ENCODE results near the gene TLX2. TPM values are rescaled to one million over a fixed set of nuclear protein-coding genes. Genes with fewer than 3 reads are reported as not detected.
"Not testable (repeated sequence)": the region's sequence is repeated elsewhere in the genome, so short reads cannot be mapped to it uniquely, and the experiment has no call there.

TLX2 gene
- total RNA-seq: not detected

DNA sequence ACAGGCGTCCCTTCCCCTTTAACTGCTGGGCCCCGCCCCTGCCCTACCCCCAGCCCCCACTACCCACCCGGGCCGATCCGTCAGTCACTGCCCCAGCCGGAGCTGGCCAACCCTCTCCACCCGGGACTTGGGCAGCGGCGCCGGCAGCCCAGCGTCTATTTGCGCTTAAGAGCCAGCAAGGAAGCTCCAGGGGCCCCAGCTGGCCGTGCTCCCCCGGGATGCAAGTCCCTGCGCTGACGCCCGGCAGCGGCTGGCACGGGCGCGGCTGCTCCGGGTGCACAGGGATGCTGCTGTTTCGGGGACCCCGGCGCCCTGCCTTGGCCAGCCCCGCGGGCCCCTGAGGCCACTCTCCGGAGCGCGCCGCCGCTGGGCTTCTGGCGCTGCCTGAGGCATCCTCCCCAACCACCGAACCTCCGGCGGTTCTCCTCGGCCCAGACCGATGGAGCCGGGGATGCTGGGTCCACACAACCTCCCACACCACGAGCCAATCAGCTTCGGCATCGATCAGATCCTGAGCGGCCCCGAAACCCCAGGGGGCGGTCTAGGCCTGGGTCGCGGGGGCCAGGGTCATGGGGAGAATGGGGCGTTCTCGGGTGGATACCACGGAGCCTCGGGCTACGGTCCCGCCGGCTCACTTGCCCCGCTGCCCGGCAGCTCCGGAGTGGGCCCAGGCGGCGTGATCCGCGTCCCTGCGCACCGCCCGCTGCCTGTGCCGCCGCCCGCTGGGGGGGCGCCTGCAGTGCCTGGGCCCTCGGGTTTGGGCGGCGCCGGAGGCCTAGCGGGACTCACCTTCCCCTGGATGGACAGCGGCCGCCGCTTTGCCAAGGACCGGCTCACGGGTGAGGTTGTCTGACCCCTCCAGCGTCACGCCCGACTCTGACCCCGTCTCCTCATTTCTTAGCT lies at the start of gene TLX2:
Gene TLX2 (plus strand): TSS at position 83 of the 903 bp plus-strand sequence. CDS start 357 bp downstream, at position 440.
- intact Hi-C loops (cut with DNase I): no loop called here
- DNase-seq (ENCODE audit: low spot score) (no peak), ATAC-seq (no peak)

DNA sequence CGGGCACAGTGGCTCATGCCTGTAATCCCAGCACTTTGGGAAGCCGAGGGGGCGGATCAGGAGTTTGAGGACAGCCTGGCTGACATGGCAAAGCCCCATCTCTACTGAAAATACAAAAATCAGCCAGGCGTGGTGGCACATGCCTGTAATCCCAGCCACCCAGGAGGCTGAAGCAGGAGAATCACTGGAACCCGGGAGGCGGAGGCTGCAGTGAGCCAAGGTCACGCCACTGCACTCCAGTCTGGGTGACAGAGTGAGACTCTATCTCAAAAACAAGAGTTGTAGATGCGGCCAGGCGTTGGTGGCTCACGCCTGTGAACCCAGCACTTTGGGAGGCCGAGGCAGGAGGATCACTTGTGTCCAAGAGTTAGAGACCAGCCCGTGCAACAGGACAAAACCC lies 43.5 kb upstream of the TLX2 start:
- ATAC-seq; DNase-seq (ENCODE audit: low spot score); intact Hi-C loops (cut with DNase I): not testable (repeated sequence)

GRCh38 chr2:74471332-74472065 lies 42.8 kb upstream of the TLX2 start:
- intact Hi-C loops (cut with DNase I): no loop called here
- DNase-seq (ENCODE audit: low spot score) (no peak), ATAC-seq (no peak)

GRCh38 chr2:74472086-74472944 lies 41.9 kb upstream of the TLX2 start, which contains the start of gene MRPL53:
Gene MRPL53, minus strand, starts transcription at chr2:74472680. Its CDS starts 20 bp downstream, at chr2:74472660.
- ATAC-seq (peak; percentile 97), DNase-seq (ENCODE audit: low spot score) (peak; percentile 98)
- intact Hi-C loops (cut with DNase I): no loop called here

- intact Hi-C loops (cut with DNase I): no loop called here
- ATAC-seq (peak; percentile 5), DNase-seq (ENCODE audit: low spot score) (no peak)
Observed at GRCh38 chr2:74472945-74473258, 41.3 kb upstream of the TLX2 start.

- intact Hi-C loops (cut with DNase I): no loop called here
- DNase-seq (ENCODE audit: low spot score) (no peak), ATAC-seq (no peak)
Observed at GRCh38 chr2:74474481-74474880, 39.8 kb upstream of the TLX2 start.

DNA sequence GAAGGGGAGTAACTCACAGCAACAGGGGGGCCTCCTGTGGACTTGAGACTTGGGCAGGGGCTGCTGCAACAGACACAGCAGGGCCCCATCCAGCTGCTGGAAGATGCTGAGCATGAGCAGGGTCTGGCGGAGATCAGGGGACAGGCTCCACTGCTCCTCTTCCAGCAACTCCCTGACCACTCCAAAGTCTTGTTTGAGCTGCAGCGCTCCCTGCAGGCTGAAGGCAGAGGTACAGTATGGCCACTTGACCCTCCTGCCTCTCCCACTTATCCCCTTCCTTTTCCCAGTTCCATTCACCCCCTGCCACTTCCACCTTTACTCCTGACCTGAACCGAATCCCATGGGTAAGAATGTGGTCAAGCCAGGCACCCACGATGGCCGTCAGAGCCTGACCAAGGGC lies 39.4 kb upstream of the TLX2 start:
- ATAC-seq (no peak), DNase-seq (ENCODE audit: low spot score) (no peak)
- intact Hi-C loops (cut with DNase I): no loop called here

- intact Hi-C loops (cut with DNase I): loop anchor here (5.0 kb wide), 1 partner anchor 106 kb away; no protein-coding TSS in a partner anchor
- DNase-seq (ENCODE audit: low spot score) (no peak), ATAC-seq (no peak)
Observed at GRCh38 chr2:74481431-74481830, 32.8 kb upstream of the TLX2 start.

GRCh38 chr2:74481961-74482800 lies 32.1 kb upstream of the TLX2 start:
- DNase-seq (ENCODE audit: low spot score) (no peak), ATAC-seq (peak; percentile 69)
- intact Hi-C loops (cut with DNase I): loop anchor here (5.0 kb wide), 1 partner anchor 105 kb away; no protein-coding TSS in a partner anchor

DNA sequence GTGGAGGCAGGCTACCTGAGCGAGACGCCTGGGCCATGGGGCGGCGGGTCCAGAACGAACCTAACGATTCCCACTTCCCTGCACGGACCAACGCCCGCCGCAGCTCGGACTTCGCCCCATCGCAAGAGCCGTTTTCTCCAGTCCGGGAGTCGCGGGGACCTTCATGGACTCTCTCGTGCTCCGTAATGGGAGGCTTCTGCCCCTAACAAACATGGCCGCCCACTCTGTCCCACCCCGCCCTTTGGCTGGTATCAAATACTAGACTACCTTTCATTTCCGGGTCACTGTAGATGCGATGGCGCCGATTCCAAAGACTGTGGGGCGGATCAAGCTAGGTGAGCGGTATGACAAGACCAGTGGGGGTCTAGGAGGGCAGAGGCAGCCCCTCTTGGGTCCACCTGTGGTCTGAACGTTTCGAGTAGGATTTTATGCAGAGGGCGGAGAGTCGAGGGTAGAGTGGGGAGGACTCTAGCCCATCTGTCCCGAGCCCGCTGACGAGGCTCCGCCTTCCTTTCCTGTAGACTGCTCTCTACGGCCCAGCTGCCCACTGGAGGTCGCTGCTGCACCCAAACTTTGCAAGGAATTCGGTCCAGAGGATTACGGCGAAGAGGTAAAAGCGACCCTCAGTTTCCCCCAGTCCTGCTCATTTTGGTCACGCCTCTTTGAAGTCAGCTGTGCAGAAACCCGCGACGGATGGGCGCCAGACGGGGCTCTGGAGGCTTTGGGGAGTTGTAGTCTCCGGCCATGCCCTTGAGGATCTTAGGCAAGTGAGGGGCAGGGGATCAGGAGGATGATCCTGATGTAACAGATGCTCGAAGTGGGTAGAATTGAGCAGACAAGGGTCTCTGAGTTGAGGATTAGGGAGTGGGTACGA lies 31.2 kb upstream of the TLX2 start, which contains the start of the genes CCDC142 and TTC31:
Gene CCDC142 (minus strand): TSS at position 198 of the 874 bp plus-strand sequence. CDS start 161 bp downstream, at position 37.
Gene TTC31 (plus strand): TSS at position 281 of the 874 bp plus-strand sequence. CDS start 15 bp downstream, at position 296.
- DNase-seq (ENCODE audit: low spot score) (peak; percentile 97), ATAC-seq (peak; percentile 99)
- intact Hi-C loops (cut with DNase I): loop anchor here (5.0 kb wide), 1 partner anchor 104 kb away; no protein-coding TSS in a partner anchor

GRCh38 chr2:74483675-74484164 lies 30.5 kb upstream of the TLX2 start:
- not testable (repeated sequence) for DNase-seq (ENCODE audit: low spot score); ATAC-seq
- intact Hi-C loops (cut with DNase I): loop anchor here (5.0 kb wide), 1 partner anchor 104 kb away; no protein-coding TSS in a partner anchor

DNA sequence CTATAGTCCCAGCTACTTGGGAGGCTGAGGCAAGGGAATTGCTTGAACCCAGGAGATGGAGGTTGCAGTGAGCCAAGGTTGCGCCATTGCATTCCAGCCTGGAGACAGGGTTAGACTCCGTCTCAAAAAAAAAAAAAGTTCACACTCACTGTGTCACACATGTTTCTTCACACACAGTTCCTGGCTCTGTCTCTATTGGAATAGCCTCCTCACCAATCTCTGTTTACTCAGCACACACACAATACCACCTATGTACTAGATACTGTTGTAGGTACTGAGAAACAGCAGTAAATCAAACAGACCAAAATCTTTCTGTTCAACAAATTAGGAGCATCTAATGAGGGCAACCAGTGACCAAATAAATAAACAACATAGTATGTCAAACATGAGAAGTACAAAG lies 28.1 kb upstream of the TLX2 start:
- DNase-seq (ENCODE audit: low spot score): no peak
- intact Hi-C loops (cut with DNase I): no loop called here
- no peak for ATAC-seq

GRCh38 chr2:74488643-74489481 lies 25.4 kb upstream of the TLX2 start:
- ATAC-seq (no peak), DNase-seq (ENCODE audit: low spot score) (no peak)
- intact Hi-C loops (cut with DNase I): no loop called here

GRCh38 chr2:74489906-74490305 lies 24.3 kb upstream of the TLX2 start:
- intact Hi-C loops (cut with DNase I): no loop called here
- ATAC-seq: no peak
- no peak for DNase-seq (ENCODE audit: low spot score)

GRCh38 chr2:74491648-74492544 lies 22.4 kb upstream of the TLX2 start:
- ATAC-seq: no peak
- no peak for DNase-seq (ENCODE audit: low spot score)
- intact Hi-C loops (cut with DNase I): no loop called here

Measured in sciatic nerve (tissue), 2 donors.